Right cardiac atrium (tissue), 5 donors: ENCODE results near the gene HSPA14. TPM values are rescaled to one million over a fixed set of nuclear protein-coding genes. Genes with fewer than 3 reads are reported as not detected.
"Not testable (repeated sequence)": the region's sequence is repeated elsewhere in the genome, so short reads cannot be mapped to it uniquely, and the experiment has no call there.

Experiments
- ATAC-seq, 2 donors: fragments of 200-7000 bp; cut with Tn5 transposase; one replicate each; pipeline versions ENCODE4 v1.8.0 to v1.9.1; 2020; ENCODE audit warnings: moderate library complexity in 2 of 2, mild to moderate bottlenecking in 1 of 2
- DNase-seq, 3 donors: peaks; one replicate each; pipeline ENCODE4 v3.0.0-alpha.2; 2020
- H3K27ac ChIP-seq: one replicate; pipeline ENCODE4 v1.5.1; 2013; ENCODE audit warnings: mild to moderate bottlenecking, low read length, control low read depth, moderate library complexity
- H3K27me3 ChIP-seq: one replicate; pipeline ENCODE4 v1.6.1; 2013; ENCODE audit not compliant: control insufficient read depth, insufficient read depth
- H3K4me1 ChIP-seq: one replicate; pipeline ENCODE4 v1.6.1; 2013; ENCODE audit warnings: low read length; ENCODE audit not compliant: control insufficient read depth, insufficient read depth
- H3K4me3 ChIP-seq: one replicate; pipeline ENCODE4 v1.5.1; 2013; ENCODE audit warnings: low read length, control low read depth
- H3K9me3 ChIP-seq: one replicate; pipeline ENCODE4 v1.6.1; 2013; ENCODE audit warnings: low read length; ENCODE audit not compliant: control insufficient read depth
- WGBS: extraction: QIAGEN DNeasy Blood & Tissue Kit; methylation state at CpG from one replicate; pipeline ENCODE4 v1.1.7; 2013; 5-methylcytosine and 5-hydroxymethylcytosine counted together
- intact Hi-C, 4 donors: fragments of 100-400 bp; cut with DNase I; formaldehyde crosslinking; loops; one replicate each; pipeline versions ENCODE4 v1.11.0 to v1.14.0; 2022 to 2023
- polyA plus RNA-seq: library from polyadenylated mRNA; stranded (reverse); fragments of 200-250 nt; gene quantifications from one replicate; pipeline ENCODE4 v1.2.3, GENCODE V29; 2013
- total RNA-seq, 4 donors: library from RNA; stranded (reverse); fragmentation: NEBNext Ultra II Directional; extraction: Animal tissue kit (Norgen Biotek cat#: 25700); gene quantifications; one replicate each; pipeline ENCODE4 v1.2.1, GENCODE V29; 2021
- donor health status: healthy with polysubstance abuse.
- donor health status: DM: no; HTN: yes; CAD: no.
- donor health status: DM: no; HTN: no; CAD: no.
- donor health status: DM: no; HTN: yes; CAD: no; lungs with severe emphysema.
- donor health status: DM: yes; HTN: yes; CAD: no.

HSPA14 gene
- total and polyA plus RNA-seq, 5 donors, result 7.4 to 10.0 (median 9.1) TPM

DNA sequence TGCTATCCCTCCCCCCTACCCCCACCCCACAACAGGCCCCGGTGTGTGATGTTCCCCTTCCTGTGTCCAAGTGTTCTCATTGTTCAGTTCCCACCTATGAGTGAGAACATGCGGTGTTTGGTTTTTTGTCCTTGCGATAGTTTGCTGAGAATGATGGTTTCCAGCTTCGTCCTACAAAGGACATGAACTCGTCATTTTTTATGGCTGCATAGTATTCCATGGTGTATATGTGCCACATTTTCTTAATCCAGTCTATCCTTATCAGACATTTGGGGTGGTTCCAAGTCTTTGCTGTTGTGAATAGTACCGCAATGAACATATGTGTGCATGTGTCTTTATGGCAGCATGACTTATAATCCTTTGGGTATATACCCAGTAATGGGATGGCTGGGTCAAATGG, 26.4 kb downstream of the HSPA14 start:
- H3K4me3 ChIP-seq, result not testable (repeated sequence)

DNA sequence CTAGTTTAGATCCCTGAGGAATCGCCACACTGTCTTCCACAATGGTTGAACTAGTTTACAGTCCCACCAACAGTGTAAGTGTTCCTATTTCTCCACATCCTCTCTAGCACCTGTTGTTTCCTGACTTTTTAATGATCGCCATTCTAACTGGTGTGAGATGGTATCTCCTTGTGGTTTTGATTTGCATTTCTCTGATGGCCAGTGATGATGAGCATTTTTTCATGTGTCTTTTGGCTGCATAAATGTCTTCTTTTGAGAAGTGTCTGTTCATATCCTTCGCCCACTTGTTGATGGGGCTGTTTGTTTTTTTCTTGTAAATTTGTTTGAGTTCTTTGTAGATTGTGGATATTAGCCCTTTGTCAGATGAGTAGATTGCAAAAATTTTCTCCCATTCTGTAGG, 26.8 kb downstream of the HSPA14 start:
- H3K27ac ChIP-seq, H3K9me3 ChIP-seq, intact Hi-C loops, ATAC-seq, H3K4me1 ChIP-seq, DNase-seq, H3K27me3 ChIP-seq, H3K4me3 ChIP-seq: not testable (repeated sequence)
- WGBS, result 100% methylated on average over 3 of the region's 3 CpGs

More for the DNA sequence above, 26.4 kb downstream of the HSPA14 start:
- H3K9me3 ChIP-seq, H3K27me3 ChIP-seq, intact Hi-C loops, H3K27ac ChIP-seq, H3K4me1 ChIP-seq, DNase-seq, ATAC-seq: not testable (repeated sequence)
- over 99% methylated on average over 6 of the region's 6 CpGs for WGBS

DNA sequence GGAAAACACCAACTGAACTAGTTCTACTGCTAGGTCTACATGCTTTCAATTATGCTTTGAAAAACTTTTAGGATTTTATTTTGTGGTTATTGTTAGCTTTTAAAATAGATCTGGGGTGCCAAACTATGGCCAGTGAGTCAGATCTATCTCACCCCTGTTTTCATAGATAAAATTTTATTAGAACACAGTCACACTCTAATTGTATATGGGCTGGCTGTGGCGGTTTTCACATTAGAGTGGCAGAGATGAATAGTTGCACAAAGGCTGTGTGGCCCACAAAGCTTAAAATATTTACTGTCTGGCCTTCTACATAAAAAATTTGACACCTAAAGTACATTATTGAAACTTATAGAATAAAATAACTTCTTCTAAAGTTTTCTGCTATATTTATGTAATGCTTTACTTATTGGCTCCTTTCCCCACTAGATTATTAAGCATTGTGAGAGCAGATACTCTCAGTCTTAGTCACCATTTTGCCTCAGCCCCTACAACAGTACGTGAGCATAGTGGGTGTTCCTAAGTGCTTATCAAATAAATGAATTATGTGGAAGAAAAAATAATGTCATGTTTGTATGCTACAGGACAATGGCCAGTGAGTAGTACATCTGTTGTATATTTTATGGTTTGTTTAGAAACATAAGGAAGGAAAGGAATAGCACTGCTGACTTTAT, 35.1 kb downstream of the HSPA14 start:
- DNase-seq, result no peak
- H3K4me3 ChIP-seq, result no peak overlapping the region
- peaks cover 3% of the 10 kb centered on the region for H3K4me1 ChIP-seq
- intact Hi-C loops, result no loop called here
- WGBS, result 82% methylated on average over 2 of the region's 2 CpGs
- H3K9me3 ChIP-seq, result no peaks in the 10 kb centered on the region
- no peak for ATAC-seq
- no peak overlapping the region for H3K27ac ChIP-seq
- H3K27me3 ChIP-seq, result no peaks in the 10 kb centered on the region

DNA sequence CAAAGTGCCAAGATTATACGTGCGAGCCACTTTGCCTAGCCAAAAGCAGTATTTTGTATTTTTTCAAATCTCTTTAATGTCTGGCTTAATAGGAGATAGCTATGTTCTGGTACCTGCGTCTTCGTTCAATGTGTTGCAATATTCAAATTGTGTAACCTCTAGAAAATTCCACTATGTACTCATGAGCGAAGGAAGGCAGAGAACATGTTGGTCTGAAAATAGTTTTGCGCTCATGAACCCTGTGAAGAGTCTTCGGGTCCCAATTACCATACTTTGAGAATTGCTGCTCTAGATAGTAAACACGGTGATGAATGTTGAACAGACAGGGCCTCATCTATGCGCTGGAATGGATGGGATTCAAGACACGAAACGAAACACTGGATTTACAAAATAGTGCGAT, 37.8 kb downstream of the HSPA14 start:
- intact Hi-C loops, result no loop called here
- no peak for DNase-seq
- Histone ChIP-seq H3K27me3 (no peaks in the 10 kb centered on the region), H3K9me3 (no peaks in the 10 kb centered on the region), H3K4me1 (peaks cover 6% of the 10 kb centered on the region), H3K4me3 (no peak overlapping the region), H3K27ac (peak overlapping the region; percentile 25)
- WGBS, result 94% methylated on average over 12 of the region's 12 CpGs
- no peak for ATAC-seq

DNA sequence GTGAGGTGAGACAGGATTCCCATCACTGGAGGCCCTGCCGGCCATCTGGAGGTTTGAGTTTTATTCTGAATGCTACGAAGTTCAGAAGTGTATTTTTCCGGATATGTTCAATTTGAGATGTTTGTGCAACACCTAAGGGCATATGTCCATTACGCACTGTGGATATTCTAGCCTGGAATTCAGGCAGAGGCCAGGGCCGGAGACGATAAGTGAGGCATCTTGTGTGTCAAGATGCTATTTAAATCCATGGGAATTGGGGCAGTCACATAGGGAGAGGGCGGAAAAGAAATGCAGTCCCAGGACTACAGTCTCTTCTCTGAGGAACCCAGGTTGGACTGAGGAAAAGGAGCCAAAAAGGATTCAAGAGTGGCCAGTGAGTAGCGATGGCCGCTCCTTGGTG, 38.7 kb downstream of the HSPA14 start:
- H3K27me3 ChIP-seq, result no peaks in the 10 kb centered on the region
- peak overlapping the region; percentile 88 for H3K27ac ChIP-seq
- intact Hi-C loops, result no loop called here
- DNase-seq, result peak in 1 of 3 donors; percentile 36
- H3K4me3 ChIP-seq, result peak overlapping the region; percentile 86
- H3K9me3 ChIP-seq, result no peaks in the 10 kb centered on the region
- WGBS, result 72% methylated on average over 9 of the region's 9 CpGs
- H3K4me1 ChIP-seq, result peaks cover 6% of the 10 kb centered on the region
- no peak for ATAC-seq

DNA sequence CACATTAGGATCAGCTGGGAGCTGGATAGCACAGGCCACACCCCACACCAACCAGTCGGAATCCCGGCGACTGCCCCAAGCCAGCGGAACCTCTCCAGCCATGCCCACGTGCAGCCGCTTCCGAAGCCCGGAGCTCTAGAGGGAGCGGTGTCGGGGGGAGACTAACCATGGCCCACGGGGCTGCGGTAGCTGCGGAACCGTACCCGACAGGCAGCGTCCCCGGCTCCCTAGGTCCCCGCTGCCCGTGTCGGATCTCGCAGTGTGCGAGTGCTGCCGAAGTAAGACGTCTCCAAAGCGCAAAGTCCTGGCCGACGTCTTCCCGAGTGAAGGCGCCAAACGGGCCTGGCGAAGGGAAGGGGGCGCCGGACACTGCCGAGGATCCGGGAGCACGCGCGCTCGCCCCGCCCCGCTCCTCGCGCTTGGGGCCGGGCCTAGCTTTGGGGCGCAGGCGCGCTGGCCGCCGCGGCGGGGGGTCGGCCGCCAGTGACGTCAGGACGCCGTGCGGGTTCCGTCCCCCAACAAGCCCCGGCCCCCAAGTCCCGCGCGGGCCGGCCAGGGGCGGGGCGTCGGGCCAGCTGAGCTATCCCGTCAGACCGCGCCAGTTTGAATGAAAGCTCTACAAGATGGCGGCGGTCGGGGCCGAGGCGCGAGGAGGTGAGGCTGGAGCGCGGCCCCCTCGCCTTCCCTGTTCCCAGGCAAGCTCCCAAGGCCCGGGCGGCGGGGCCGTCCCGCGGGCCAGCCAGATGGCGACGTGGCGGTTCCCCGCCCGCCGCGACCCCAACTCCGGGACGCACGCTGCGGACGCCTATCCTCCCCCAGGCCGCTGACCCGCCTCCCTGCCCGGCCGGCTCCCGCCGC, 40.4 kb downstream of the HSPA14 start, which contains the start of gene SUV39H2:
TSS of gene SUV39H2 (plus strand) at position 601 of the 858 bp plus-strand sequence. CDS start at position 624, 23 bp downstream.
- Histone ChIP-seq H3K4me3 (peak within 1 kb of the TSS; percentile 86), H3K9me3 (no peaks in the 10 kb centered on the region), H3K4me1 (peaks cover 6% of the 10 kb centered on the region), H3K27ac (peak within 1 kb of the TSS; percentile 97), H3K27me3 (no peaks in the 10 kb centered on the region)
- ATAC-seq, result peak; percentile 98
- DNase-seq, result peak; percentile 97 to 99 (median 98)
- intact Hi-C loops, result no loop called here
- WGBS, result under 1% methylated on average over 102 of the region's 102 CpGs

DNA sequence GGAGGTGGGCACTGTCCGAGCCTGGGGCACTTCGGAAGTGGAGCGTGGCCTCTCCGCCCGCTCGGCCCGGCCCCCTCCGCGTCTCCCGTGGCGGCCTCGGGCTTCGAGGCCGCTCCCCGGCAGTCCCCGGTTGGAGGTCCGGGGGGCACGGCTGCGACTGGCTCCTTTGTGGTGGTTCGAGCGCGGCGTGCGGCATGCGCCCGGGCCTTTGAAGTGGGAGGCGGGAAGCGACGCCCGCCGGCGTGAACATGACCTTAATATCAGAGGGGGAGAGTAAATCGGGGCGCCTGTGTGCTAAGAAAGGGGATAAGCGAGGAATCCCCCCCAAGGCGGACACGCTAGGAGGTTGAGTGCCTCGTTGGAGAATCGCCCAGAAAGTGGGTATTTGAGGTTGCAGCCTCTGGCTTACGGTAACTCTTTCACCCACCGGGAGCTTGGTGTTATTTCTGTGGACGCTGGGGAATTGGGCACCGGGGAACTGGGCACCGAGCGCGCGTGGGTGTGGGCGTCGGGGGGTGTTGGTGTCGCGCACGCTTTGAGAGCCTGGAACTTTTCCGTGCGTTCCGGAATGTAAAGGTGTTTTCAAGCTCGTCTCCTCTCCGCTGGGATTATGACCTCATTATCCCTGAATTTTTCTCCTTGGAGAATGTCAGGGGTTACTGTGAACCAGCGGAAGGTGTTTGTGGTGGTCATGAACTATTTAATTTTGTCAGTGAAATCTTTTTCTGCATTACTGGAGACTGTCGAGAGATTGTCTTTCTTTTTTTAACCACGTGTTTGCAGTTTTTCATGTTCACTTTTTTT, 41.2 kb downstream of the HSPA14 start:
- WGBS, result under 1% methylated on average over 60 of the region's 60 CpGs
- ATAC-seq, result no peak

DNA sequence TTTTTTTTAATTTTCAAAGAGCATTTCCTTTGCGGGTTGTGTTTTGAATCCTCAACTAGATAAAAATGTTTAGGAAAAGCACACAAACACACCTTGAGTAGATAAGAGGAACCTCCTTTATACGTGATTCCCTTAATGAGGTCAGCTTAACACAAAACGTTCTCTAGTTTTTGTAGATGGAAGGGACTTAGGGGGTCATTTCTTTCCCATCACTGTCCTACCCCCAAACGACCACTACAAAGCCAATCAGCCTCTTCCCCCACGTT, 41.8 kb downstream of the HSPA14 start:
- no peak for DNase-seq

More for the DNA sequence above, 41.2 kb downstream of the HSPA14 start:
- no peaks in the 10 kb centered on the region for H3K27me3 ChIP-seq
- H3K4me3 ChIP-seq, result peak overlapping the region; percentile 86
- peak in 2 of 3 donors; percentile 39 to 62 for DNase-seq
- intact Hi-C loops, result no loop called here
- peaks cover 6% of the 10 kb centered on the region for H3K4me1 ChIP-seq
- H3K9me3 ChIP-seq, result no peaks in the 10 kb centered on the region
- H3K27ac ChIP-seq, result peak overlapping the region; percentile 28

DNA sequence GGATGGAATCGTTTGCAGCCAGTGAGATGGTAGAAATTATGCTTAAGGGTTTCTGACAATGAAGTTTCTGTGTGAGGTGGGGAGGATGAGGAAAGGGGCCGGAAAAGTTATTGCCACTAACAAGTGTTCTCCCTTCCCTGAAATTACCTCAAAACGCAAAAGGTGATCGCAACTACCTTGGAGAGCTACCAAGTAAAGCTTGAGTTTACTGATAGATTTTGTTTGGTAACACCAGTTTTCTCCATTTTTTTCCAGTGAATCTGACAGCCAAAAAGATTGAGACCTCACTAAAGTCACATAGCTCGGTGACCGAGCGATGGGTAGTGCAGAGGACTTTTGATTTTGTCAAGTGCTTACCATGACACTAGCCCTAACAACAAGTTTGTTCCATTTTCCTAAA, 42.1 kb downstream of the HSPA14 start:
- peaks cover 6% of the 10 kb centered on the region for H3K4me1 ChIP-seq
- H3K27ac ChIP-seq, result no peak overlapping the region
- WGBS, result 60% methylated on average over 7 of the region's 7 CpGs
- H3K4me3 ChIP-seq, result peak overlapping the region; percentile 86
- no peaks in the 10 kb centered on the region for H3K27me3 ChIP-seq
- ATAC-seq (no peak), DNase-seq (no peak)
- intact Hi-C loops, result no loop called here
- no peaks in the 10 kb centered on the region for H3K9me3 ChIP-seq

More for the DNA sequence above, 41.8 kb downstream of the HSPA14 start:
- ATAC-seq, result no peak
- intact Hi-C loops, result no loop called here
- Histone ChIP-seq H3K9me3 (no peaks in the 10 kb centered on the region), H3K4me3 (peak overlapping the region; percentile 86), H3K27ac (no peak overlapping the region), H3K4me1 (peaks cover 6% of the 10 kb centered on the region), H3K27me3 (no peaks in the 10 kb centered on the region)
- 5% methylated on average over 5 of the region's 5 CpGs for WGBS

DNA sequence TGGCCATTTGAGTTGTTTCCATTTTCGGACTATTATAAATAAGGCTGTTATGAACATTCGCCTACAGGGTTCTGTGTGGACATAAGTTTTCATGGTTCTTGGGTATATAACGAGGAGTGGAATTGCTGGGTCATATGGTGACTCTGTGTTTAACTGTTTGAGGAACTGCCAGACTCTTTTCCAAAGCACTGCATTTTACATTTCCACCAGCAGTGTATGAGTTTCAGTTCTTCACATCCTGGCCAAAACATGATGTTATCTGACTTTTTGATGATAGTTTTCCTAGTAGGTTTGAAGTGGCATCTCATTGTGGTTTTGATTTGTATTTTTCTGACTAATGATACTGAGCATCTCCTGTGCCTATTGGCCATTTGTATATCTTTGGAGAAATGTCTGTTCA, 46.0 kb downstream of the HSPA14 start:
- H3K9me3 ChIP-seq, result no peaks in the 10 kb centered on the region
- intact Hi-C loops, result no loop called here
- H3K27ac ChIP-seq, result no peak overlapping the region
- peaks cover 2% of the 10 kb centered on the region for H3K4me1 ChIP-seq
- no peak overlapping the region for H3K4me3 ChIP-seq
- DNase-seq (no peak), ATAC-seq (no peak)
- WGBS, result 90% methylated on average over 3 of the region's 3 CpGs
- H3K27me3 ChIP-seq, result no peaks in the 10 kb centered on the region

DNA sequence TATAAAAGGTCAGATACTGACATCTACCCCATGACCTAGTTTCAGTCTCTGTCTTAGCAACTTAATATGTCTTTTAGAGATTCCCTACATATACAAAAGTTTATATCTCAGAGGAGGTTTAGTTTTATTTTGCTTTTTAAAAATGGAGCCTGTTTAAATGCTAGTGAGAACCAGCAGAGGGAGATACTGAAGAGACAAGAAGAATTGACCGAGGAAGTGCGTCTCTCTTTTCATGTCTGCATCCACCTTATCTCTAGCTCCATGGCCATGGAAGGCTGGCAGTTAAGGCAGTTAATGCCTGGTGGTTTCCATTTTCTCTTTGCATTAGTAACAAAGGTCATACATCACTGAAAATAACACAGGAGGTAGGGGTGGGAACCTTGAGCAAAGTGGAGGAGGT, 51.2 kb downstream of the HSPA14 start:
- WGBS, result 78% methylated on average over 2 of the region's 2 CpGs
- peaks cover 1% of the 10 kb centered on the region for H3K4me1 ChIP-seq
- ATAC-seq (no peak), DNase-seq (no peak)
- H3K27ac ChIP-seq, result no peak overlapping the region
- H3K27me3 ChIP-seq, result no peaks in the 10 kb centered on the region
- no peak overlapping the region for H3K4me3 ChIP-seq
- intact Hi-C loops, result no loop called here
- H3K9me3 ChIP-seq, result no peaks in the 10 kb centered on the region
